HCT116 (cell line): Measurements from ENCODE around the gene ADAD2. TPM values are rescaled to one million over a fixed set of nuclear protein-coding genes. Genes with fewer than 3 reads are reported as not detected.

Experiments used
- ATAC-seq: fragments of 200-7000 bp; cut with Tn5 transposase; 2 replicates; pipeline ENCODE4 v1.9.1; 2020; ENCODE audit warnings: mild to moderate bottlenecking, moderate library complexity
- BruUV-seq: library from RNA; stranded (reverse); fragments of 400-500 nt; replicated peaks from 2 replicates; lab custom pipeline; 2021; lab: Mats Ljungman, UMichigan
- CTCF ChIA-PET: fragments of 300-600 bp; sonication (Branson Sonifier 250); formaldehyde crosslinking; loops from one replicate; lab custom pipeline; 2021; ENCODE audit warnings: antibody characterized with exemption; lab: Charles Lee
- POLR2A ChIA-PET: fragments of 300-600, 350-600 bp; sonication (Branson Sonifier 250); formaldehyde crosslinking; loops from one replicate; lab custom pipeline; 2021; ENCODE audit warnings: antibody characterized with exemption; lab: Charles Lee
- RAD21 ChIA-PET, 2 experiments: fragments of 300-600 bp; sonication (Branson Sonifier 250); formaldehyde crosslinking; loops; one replicate each; lab custom pipeline; 2023; ENCODE audit warnings: low total read pairs in 2 of 2; ENCODE audit not compliant: uncharacterized antibody in 2 of 2, unreplicated experiment in 2 of 2, low non-redundant PET in 1 of 2; lab: Charles Lee
- DNase-seq: peaks from one replicate; pipeline ENCODE4 v3.0.0-alpha.2; 2010; ENCODE audit warnings: low read depth, low spot score
- H2AFZ ChIP-seq: fragments of 200-600 bp; shearing (Covaris generic), sonication (generic); 2 replicates; pipeline ENCODE4 v1.6.1; 2017; ENCODE audit warnings: low read depth, mixed run types, mixed read lengths, antibody characterized with exemption, low read length; ENCODE audit not compliant: poor library complexity, severe bottlenecking
- H3K27ac ChIP-seq: 2 replicates; pipeline ENCODE4 v1.5.1; 2012; ENCODE audit warnings: low read depth, low read length
- H3K27me3 ChIP-seq: fragments of 200-600 bp; sonication (generic); 2 replicates; pipeline ENCODE4 v1.6.1; 2016; ENCODE audit warnings: mixed run types, low read length, mixed read lengths; ENCODE audit not compliant: insufficient read depth
- H3K36me3 ChIP-seq, 2 experiments: fragments of 200-500 bp in 1 of 2; fragments of 200-600 bp in 1 of 2; sonication (Bioruptor generic) in 1 of 2; sonication (generic) in 1 of 2; 2 replicates each; pipeline versions ENCODE4 v1.5.1 to v1.6.1; 2014 to 2016; ENCODE audit warnings: low read length in 2 of 2, inconsistent platforms in 1 of 2, mixed read lengths in 1 of 2, mixed run types in 1 of 2; ENCODE audit not compliant: insufficient read depth in 2 of 2, control insufficient read depth in 1 of 2
- H3K4me1 ChIP-seq, 2 experiments: fragments of 200-600 bp in 1 of 2; sonication (generic) in 1 of 2; 2 replicates each; pipeline versions ENCODE4 v1.5.1 to v1.6.1; 2012 to 2017; ENCODE audit warnings: low read length in 2 of 2, inconsistent platforms in 1 of 2, mild to moderate bottlenecking in 1 of 2, mixed read lengths in 1 of 2, mixed run types in 1 of 2, moderate library complexity in 1 of 2; ENCODE audit not compliant: insufficient read depth in 2 of 2, control insufficient read depth in 1 of 2
- H3K4me2 ChIP-seq: fragments of 200-600 bp; sonication (generic); 2 replicates; pipeline ENCODE4 v1.6.1; 2017; ENCODE audit warnings: mixed run types, low read length, mixed read lengths
- H3K4me3 ChIP-seq, 2 experiments: fragments of 200-600 bp in 1 of 2; sonication (generic) in 1 of 2; replicated peaks in 1 of 2; 2 replicates each; pipeline ENCODE4 v1.5.1; 2011 to 2016; ENCODE audit warnings: low read length in 2 of 2, control low read depth in 1 of 2, low read depth in 1 of 2, mild to moderate bottlenecking in 1 of 2, mixed read lengths in 1 of 2, mixed run types in 1 of 2
- H3K79me2 ChIP-seq: fragments of 200-600 bp; sonication (generic); 2 replicates; pipeline ENCODE4 v1.6.1; 2017; ENCODE audit warnings: mild to moderate bottlenecking, mixed run types, low read length, moderate library complexity, mixed read lengths; ENCODE audit not compliant: insufficient read depth
- H3K9ac ChIP-seq: fragments of 200-600 bp; sonication (generic); 2 replicates; pipeline ENCODE4 v1.6.1; 2016; ENCODE audit warnings: low read length, mixed read lengths
- H3K9me2 ChIP-seq: fragments of 200-600 bp; sonication (generic), shearing (Covaris generic); 2 replicates; pipeline ENCODE4 v1.6.1; 2017; ENCODE audit warnings: mixed run types, mild to moderate bottlenecking, moderate library complexity; ENCODE audit not compliant: insufficient read depth
- H3K9me3 ChIP-seq, 2 experiments: fragments of 200-500 bp in 1 of 2; fragments of 200-600 bp in 1 of 2; sonication (Bioruptor generic) in 1 of 2; sonication (generic) in 1 of 2; 2 replicates each; pipeline ENCODE4 v1.6.1; 2014 to 2017; ENCODE audit warnings: low read length in 2 of 2, mixed read lengths in 2 of 2, inconsistent platforms in 1 of 2, low read depth in 1 of 2, mild to moderate bottlenecking in 1 of 2, mixed run types in 1 of 2, moderate library complexity in 1 of 2; ENCODE audit not compliant: control insufficient read depth in 1 of 2, insufficient read depth in 1 of 2
- H4K20me1 ChIP-seq: fragments of 200-600 bp; sonication (generic), shearing (Covaris generic); 2 replicates; pipeline ENCODE4 v1.6.1; 2017; ENCODE audit warnings: mixed run types, mild to moderate bottlenecking, moderate library complexity; ENCODE audit not compliant: insufficient read depth
- CBX3 ChIP-seq: IDR thresholded peaks from 2 replicates; pipeline ENCODE4 v1.6.1; 2012; ENCODE audit warnings: low read depth
- CEBPB ChIP-seq: IDR thresholded peaks from 2 replicates; pipeline ENCODE4 v1.6.1; 2012; ENCODE audit warnings: low read depth
- CTCF ChIP-seq, 3 experiments: fragments of 200-600 bp in 1 of 3; sonication (generic) in 1 of 3; IDR thresholded peaks in 2 of 3; conservative IDR thresholded peaks in 1 of 3; 2 replicates each; pipeline ENCODE4 v1.5.1; 2012 to 2017; ENCODE audit warnings: low read depth in 2 of 3, low read length in 2 of 3, antibody characterized with exemption in 1 of 3, borderline replicate concordance in 1 of 3, control low read depth in 1 of 3, mild to moderate bottlenecking in 1 of 3, mixed read lengths in 1 of 3, mixed run types in 1 of 3, moderate library complexity in 1 of 3; ENCODE audit not compliant: insufficient read depth in 1 of 3
- ELF1 ChIP-seq: IDR thresholded peaks from 2 replicates; pipeline ENCODE4 v1.6.1; 2012; ENCODE audit warnings: low read depth, borderline replicate concordance
- EZH2 ChIP-seq: fragments of 200-600 bp; sonication (generic); IDR thresholded peaks from 2 replicates; pipeline ENCODE4 v1.6.1; 2017; ENCODE audit warnings: antibody characterized with exemption, mixed run types
- EZH2phosphoT487 ChIP-seq: fragments of 200-600 bp; IDR thresholded peaks from 2 replicates; pipeline ENCODE4 v1.6.1; 2018; ENCODE audit warnings: antibody characterized with exemption, borderline replicate concordance
- FOSL1 ChIP-seq: IDR thresholded peaks from 2 replicates; pipeline ENCODE4 v1.6.1; 2012; ENCODE audit warnings: low read depth
- POLR2AphosphoS5 ChIP-seq: IDR thresholded peaks from 2 replicates; pipeline ENCODE4 v1.6.1; 2011; ENCODE audit warnings: mild to moderate bottlenecking, low read depth, low read length, moderate library complexity
- SIN3A ChIP-seq: IDR thresholded peaks from 2 replicates; pipeline ENCODE4 v1.6.1; 2012; ENCODE audit warnings: low read depth
- SRF ChIP-seq: IDR thresholded peaks from 2 replicates; pipeline ENCODE4 v1.6.1; 2012; ENCODE audit warnings: low read depth
- ZBTB33 ChIP-seq: IDR thresholded peaks from 2 replicates; pipeline ENCODE4 v1.6.1; 2011; ENCODE audit warnings: mild to moderate bottlenecking, low read length, moderate library complexity; ENCODE audit not compliant: insufficient replicate concordance; ENCODE audit errors: extremely low read depth
- ZFX ChIP-seq: fragments of 450-650 bp; IDR thresholded peaks from 2 replicates; pipeline ENCODE4 v1.6.1; 2017
- intact Hi-C: fragments of 100-400 bp; cut with micrococcal nuclease; formaldehyde crosslinking; loops from 2 replicates; pipeline ENCODE4 v1.10.0; 2022
- total RNA-seq: library from RNA; stranded (reverse); gene quantifications from one replicate; pipeline ENCODE4 v1.2.1, GENCODE V29; 2021; ENCODE audit not compliant: unreplicated experiment

Gene ADAD2
- total RNA-seq, 1 experiment from 2014 or later, result not detected

GRCh38 chr16:84150926-84151325, 40.0 kb upstream of the ADAD2 start (continued):
- TF ChIP-seq ZBTB33, result no peak
- TF ChIP-seq EZH2phosphoT487, result no peak

- POLR2A ChIA-PET, result no interaction called here
- Histone ChIP-seq H3K9me2 (no peaks in the 10 kb centered on the region), H3K4me3 (no peak overlapping the region), H3K79me2 (no peaks in the 10 kb centered on the region), H3K27ac (no peak overlapping the region), H4K20me1 (no peaks in the 10 kb centered on the region), H3K4me1 (peaks cover 0 to 10% of the 10 kb centered on the region in 2 experiments; a peak in 2 of 4 replicates), H2AFZ (peak overlapping the region; percentile 19), H3K4me2 (no peak overlapping the region), H3K27me3 (no peaks in the 10 kb centered on the region), H3K36me3 (no peaks in the 10 kb centered on the region), H3K9me3 (no peaks in the 10 kb centered on the region; a peak in 1 of 4 replicates), H3K9ac (no peak overlapping the region)
- TF ChIP-seq ELF1, result no peak
- no peak for TF ChIP-seq FOSL1
- no peak for TF ChIP-seq CBX3
- TF ChIP-seq EZH2, result no peak
- TF ChIP-seq EZH2phosphoT487, result no peak
- no peak for TF ChIP-seq CTCF (IDR thresholded peaks at IDR 0.05 in 2 of 3, conservative IDR thresholded peaks at IDR 0.05 in 1 of 3; ENCODE audit: borderline replicate concordance in 1 of 3, insufficient read depth in 1 of 3, low read depth in 2 of 3, low read length in 2 of 3)
- no peak for TF ChIP-seq ZFX
- no peak for TF ChIP-seq CEBPB
- TF ChIP-seq SIN3A, result no peak
- no peak for TF ChIP-seq SRF
- TF ChIP-seq POLR2AphosphoS5, result no peak
- intact Hi-C loops, result no loop called here
- peak; percentile 39; the same call in 1 of the 2 replicates for ATAC-seq
- no peak for DNase-seq
- CTCF ChIA-PET, result no interaction called here
- no TSS peak for BruUV-seq
- RAD21 ChIA-PET, result no interaction called here
Observed at GRCh38 chr16:84153660-84154214, 37.2 kb upstream of the ADAD2 start.
